Measurements from ENCODE around the gene EIF4G3. TPM values are rescaled to one million over a fixed set of nuclear protein-coding genes. Genes with fewer than 3 reads are reported as not detected.
"Not testable (repeated sequence)": the region's sequence is repeated elsewhere in the genome, so short reads cannot be mapped to it uniquely, and the experiment has no call there.

The EIF4G3 gene
- total and polyA plus RNA-seq, 10 of the 15 experiments (the other 5 are each of a cell fraction or from before 2014, with no cell fraction given): 7.4 to 45.1 (median 29.1) TPM

DNA sequence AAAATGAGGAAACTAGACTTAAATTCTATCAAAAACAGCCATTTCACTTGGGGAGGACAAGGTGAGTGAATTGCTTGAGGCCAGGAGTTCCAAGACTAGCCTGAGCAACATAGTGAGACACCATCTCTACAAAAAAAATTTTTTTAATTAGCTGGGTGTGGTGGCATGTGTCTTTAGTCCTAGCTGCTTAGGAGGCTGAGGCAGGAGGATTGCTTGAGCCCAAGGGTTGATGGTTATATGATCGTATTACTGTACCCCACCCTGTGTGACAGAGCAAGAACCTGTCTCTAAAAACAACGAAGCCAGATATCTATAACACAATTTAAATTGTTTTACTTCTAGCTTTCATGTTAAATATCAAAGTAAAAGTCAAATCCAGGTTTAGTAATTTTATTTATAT, 263.5 kb downstream of the EIF4G3 start:
- CTCF ChIA-PET: no interaction called here
- BruUV-seq (replicated peaks): no TSS peak
- intact Hi-C loops (cut with micrococcal nuclease; ENCODE audit: unreplicated experiment): no loop called here

DNA sequence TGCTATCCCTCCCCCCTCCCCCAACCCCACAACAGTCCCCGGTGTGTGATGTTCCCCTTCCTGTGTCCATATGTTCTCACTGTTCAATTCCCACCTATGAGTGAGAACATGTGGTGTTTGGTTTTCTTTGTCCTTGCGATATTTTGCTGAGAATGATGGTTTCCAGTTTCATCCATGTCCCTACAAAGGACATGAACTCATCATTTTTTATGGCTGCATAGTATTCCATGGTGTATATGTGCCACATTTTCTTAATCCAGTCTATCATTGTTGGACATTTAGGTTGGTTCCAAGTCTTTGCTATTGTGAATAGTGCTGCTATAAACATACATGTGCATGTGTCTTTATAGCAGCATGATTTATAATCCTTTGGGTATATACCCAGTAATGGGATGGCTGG, 269.2 kb downstream of the EIF4G3 start:
- BruUV-seq (replicated peaks); RAD21 ChIA-PET (ENCODE audit: unreplicated experiment); H3K27ac ChIP-seq (ENCODE audit: control insufficient read depth, insufficient read depth); intact Hi-C loops (cut with micrococcal nuclease; ENCODE audit: unreplicated experiment); H2AFZ ChIP-seq (ENCODE audit: control insufficient read depth, low read depth, low read length); H3K4me2 ChIP-seq (ENCODE audit: control insufficient read depth, insufficient read depth); H3K27me3 ChIP-seq (replicated peaks in 1 of 2; ENCODE audit: control insufficient read depth in 2 of 2, insufficient read depth in 2 of 2, low read length in 1 of 2); H4K20me1 ChIP-seq (ENCODE audit: control insufficient read depth, insufficient read depth); H3K9me3 ChIP-seq (replicated peaks; ENCODE audit: control insufficient read depth, insufficient read depth, low read length); H3K79me2 ChIP-seq (ENCODE audit: control insufficient read depth, insufficient read depth, low read length); H3K9ac ChIP-seq (ENCODE audit: control insufficient read depth, insufficient read depth, low read length); H3K4me3 ChIP-seq; H3K4me1 ChIP-seq (ENCODE audit: control insufficient read depth, insufficient read depth, low read length); CTCF ChIA-PET; FAIRE-seq; SMC1A ChIA-PET (ENCODE audit: uncharacterized antibody, unreplicated experiment); in situ Hi-C loops (cut with MboI); POLR2A ChIA-PET; DNase-seq (ENCODE audit: low read depth, low spot score); H3K36me3 ChIP-seq (ENCODE audit: control insufficient read depth in 2 of 2, insufficient read depth in 2 of 2, low read length in 1 of 2); ATAC-seq: not testable (repeated sequence)
- 100% methylated on average over 1 of the region's 2 CpGs for WGBS (ENCODE audit: insufficient coverage, insufficient replicate concordance, low lambda C conversion rate, missing lambda C conversion rate)

More for the DNA sequence above, 263.5 kb downstream of the EIF4G3 start:
- H3K9ac ChIP-seq (ENCODE audit: control insufficient read depth, insufficient read depth, low read length): no peak overlapping the region
- 95% methylated on average over 2 of the region's 2 CpGs for WGBS (ENCODE audit: insufficient coverage, insufficient replicate concordance, low lambda C conversion rate, missing lambda C conversion rate)
- ChIA-PET POLR2A (interaction anchor here (0.7 kb wide), 1 partner anchor 441 kb away, joined by 4 read pairs; no protein-coding TSS in a partner anchor), RAD21 (ENCODE audit: unreplicated experiment) (interaction anchor here (1.2 to 2.3 kb wide), 2 partner anchors 8 to 282 kb away, joined by 3 to 7 read pairs; no protein-coding TSS in a partner anchor), SMC1A (ENCODE audit: uncharacterized antibody, unreplicated experiment) (no interaction called here)
- no peak for DNase-seq (ENCODE audit: low read depth, low spot score)
- H3K4me3 ChIP-seq: no peak overlapping the region
- no peak overlapping the region for H3K27ac ChIP-seq (ENCODE audit: control insufficient read depth, insufficient read depth)
- no peaks in the 10 kb centered on the region for H4K20me1 ChIP-seq (ENCODE audit: control insufficient read depth, insufficient read depth)
- H3K4me2 ChIP-seq (ENCODE audit: control insufficient read depth, insufficient read depth): no peak overlapping the region
- TF ChIP-seq SMAD1 (IDR thresholded peaks at IDR 0.05; ENCODE audit: low read depth, partially characterized antibody): no peak
- TF ChIP-seq, protein P1, sequence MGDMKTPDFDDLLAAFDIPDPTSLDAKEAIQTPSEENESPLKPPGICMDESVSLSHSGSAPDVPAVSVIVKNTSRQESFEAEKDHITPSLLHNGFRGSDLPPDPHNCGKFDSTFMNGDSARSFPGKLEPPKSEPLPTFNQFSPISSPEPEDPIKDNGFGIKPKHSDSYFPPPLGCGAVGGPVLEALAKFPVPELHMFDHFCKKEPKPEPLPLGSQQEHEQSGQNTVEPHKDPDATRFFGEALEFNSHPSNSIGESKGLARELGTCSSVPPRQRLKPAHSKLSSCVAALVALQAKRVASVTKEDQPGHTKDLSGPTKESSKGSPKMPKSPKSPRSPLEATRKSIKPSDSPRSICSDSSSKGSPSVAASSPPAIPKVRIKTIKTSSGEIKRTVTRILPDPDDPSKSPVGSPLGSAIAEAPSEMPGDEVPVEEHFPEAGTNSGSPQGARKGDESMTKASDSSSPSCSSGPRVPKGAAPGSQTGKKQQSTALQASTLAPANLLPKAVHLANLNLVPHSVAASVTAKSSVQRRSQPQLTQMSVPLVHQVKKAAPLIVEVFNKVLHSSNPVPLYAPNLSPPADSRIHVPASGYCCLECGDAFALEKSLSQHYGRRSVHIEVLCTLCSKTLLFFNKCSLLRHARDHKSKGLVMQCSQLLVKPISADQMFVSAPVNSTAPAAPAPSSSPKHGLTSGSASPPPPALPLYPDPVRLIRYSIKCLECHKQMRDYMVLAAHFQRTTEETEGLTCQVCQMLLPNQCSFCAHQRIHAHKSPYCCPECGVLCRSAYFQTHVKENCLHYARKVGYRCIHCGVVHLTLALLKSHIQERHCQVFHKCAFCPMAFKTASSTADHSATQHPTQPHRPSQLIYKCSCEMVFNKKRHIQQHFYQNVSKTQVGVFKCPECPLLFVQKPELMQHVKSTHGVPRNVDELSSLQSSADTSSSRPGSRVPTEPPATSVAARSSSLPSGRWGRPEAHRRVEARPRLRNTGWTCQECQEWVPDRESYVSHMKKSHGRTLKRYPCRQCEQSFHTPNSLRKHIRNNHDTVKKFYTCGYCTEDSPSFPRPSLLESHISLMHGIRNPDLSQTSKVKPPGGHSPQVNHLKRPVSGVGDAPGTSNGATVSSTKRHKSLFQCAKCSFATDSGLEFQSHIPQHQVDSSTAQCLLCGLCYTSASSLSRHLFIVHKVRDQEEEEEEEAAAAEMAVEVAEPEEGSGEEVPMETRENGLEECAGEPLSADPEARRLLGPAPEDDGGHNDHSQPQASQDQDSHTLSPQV (IDR thresholded peaks at IDR 0.05): no peak
- no peak for TF ChIP-seq CREB1 (IDR thresholded peaks at IDR 0.05; ENCODE audit: low read depth)
- no peak for TF ChIP-seq SUPT20H (IDR thresholded peaks at IDR 0.05; ENCODE audit: borderline replicate concordance, control insufficient read depth, low read depth, low read length)
- TF ChIP-seq, protein P2, sequence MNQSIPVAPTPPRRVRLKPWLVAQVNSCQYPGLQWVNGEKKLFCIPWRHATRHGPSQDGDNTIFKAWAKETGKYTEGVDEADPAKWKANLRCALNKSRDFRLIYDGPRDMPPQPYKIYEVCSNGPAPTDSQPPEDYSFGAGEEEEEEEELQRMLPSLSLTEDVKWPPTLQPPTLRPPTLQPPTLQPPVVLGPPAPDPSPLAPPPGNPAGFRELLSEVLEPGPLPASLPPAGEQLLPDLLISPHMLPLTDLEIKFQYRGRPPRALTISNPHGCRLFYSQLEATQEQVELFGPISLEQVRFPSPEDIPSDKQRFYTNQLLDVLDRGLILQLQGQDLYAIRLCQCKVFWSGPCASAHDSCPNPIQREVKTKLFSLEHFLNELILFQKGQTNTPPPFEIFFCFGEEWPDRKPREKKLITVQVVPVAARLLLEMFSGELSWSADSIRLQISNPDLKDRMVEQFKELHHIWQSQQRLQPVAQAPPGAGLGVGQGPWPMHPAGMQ (IDR thresholded peaks at IDR 0.05; ENCODE audit: borderline replicate concordance): no peak
- no peak for TF ChIP-seq SREBF1 (IDR thresholded peaks at IDR 0.05; ENCODE audit: low read length)
- no peak for TF ChIP-seq PAX8 (IDR thresholded peaks at IDR 0.05)
- TF ChIP-seq KAT2A (conservative IDR thresholded peaks at IDR 0.05; ENCODE audit: control insufficient read depth, low read depth, low read length): no peak
- no peak for TF ChIP-seq RBBP5 (conservative IDR thresholded peaks at IDR 0.05)
- no peak for TF ChIP-seq TCF12 (IDR thresholded peaks at IDR 0.05; ENCODE audit: low read depth, low read length)
- TF ChIP-seq, protein P3, sequence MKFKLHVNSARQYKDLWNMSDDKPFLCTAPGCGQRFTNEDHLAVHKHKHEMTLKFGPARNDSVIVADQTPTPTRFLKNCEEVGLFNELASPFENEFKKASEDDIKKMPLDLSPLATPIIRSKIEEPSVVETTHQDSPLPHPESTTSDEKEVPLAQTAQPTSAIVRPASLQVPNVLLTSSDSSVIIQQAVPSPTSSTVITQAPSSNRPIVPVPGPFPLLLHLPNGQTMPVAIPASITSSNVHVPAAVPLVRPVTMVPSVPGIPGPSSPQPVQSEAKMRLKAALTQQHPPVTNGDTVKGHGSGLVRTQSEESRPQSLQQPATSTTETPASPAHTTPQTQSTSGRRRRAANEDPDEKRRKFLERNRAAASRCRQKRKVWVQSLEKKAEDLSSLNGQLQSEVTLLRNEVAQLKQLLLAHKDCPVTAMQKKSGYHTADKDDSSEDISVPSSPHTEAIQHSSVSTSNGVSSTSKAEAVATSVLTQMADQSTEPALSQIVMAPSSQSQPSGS (IDR thresholded peaks at IDR 0.05; ENCODE audit: low read length): no peak
- in situ Hi-C loops (cut with MboI): no loop called here
- FAIRE-seq: no peak
- H3K27me3 ChIP-seq (replicated peaks in 1 of 2; ENCODE audit: control insufficient read depth in 2 of 2, insufficient read depth in 2 of 2, low read length in 1 of 2): no peaks in the 10 kb centered on the region
- H3K4me1 ChIP-seq (ENCODE audit: control insufficient read depth, insufficient read depth, low read length): no peaks in the 10 kb centered on the region
- H3K9me3 ChIP-seq (replicated peaks; ENCODE audit: control insufficient read depth, insufficient read depth, low read length): no peaks in the 10 kb centered on the region
- no peak for ATAC-seq
- H2AFZ ChIP-seq (ENCODE audit: control insufficient read depth, low read depth, low read length): no peak overlapping the region
- no peaks in the 10 kb centered on the region for H3K79me2 ChIP-seq (ENCODE audit: control insufficient read depth, insufficient read depth, low read length)
- no peaks in the 10 kb centered on the region; a peak in 1 of 4 replicates for H3K36me3 ChIP-seq (ENCODE audit: control insufficient read depth in 2 of 2, insufficient read depth in 2 of 2, low read length in 1 of 2)

Data from GM12878 (cell line).